HUDEP-2 (cell line): Measurements from ENCODE around the gene CSTF2T.

Experiments used
- DNase-seq, 76 experiments: peaks; one replicate each; lab custom pipeline; 2025; ENCODE audit not compliant: unreplicated experiment in 76 of 76; lab: John Stamatoyannopoulos, UW

Gene CSTF2T

GRCh38 chr10:51699475-51700227, at the start of gene CSTF2T:
Gene CSTF2T (minus strand): TSS chr10:51699595. CDS start chr10:51699549, 46 bp downstream.
- DNase-seq = peak; percentile 21 to 94 (median 80)

GRCh38 chr10:51748959-51749358, 49.6 kb upstream of the CSTF2T start:
- DNase-seq = no peak

GRCh38 chr10:51747216-51747615, 47.8 kb upstream of the CSTF2T start:
- no peak for DNase-seq

GRCh38 chr10:51745397-51745796, 46.0 kb upstream of the CSTF2T start:
- no peak for DNase-seq

GRCh38 chr10:51744235-51745000, 45.0 kb upstream of the CSTF2T start:
- no peak for DNase-seq

- DNase-seq = no peak
Observed at GRCh38 chr10:51743146-51743545, 43.8 kb upstream of the CSTF2T start.

GRCh38 chr10:51733057-51733456, 33.7 kb upstream of the CSTF2T start:
- DNase-seq = no peak

- DNase-seq = no peak
Observed at GRCh38 chr10:51729822-51730555, 30.6 kb upstream of the CSTF2T start.

GRCh38 chr10:51724038-51724437, 24.6 kb upstream of the CSTF2T start:
- no peak for DNase-seq

- no peak for DNase-seq
Observed at GRCh38 chr10:51718804-51719291, 19.5 kb upstream of the CSTF2T start.

GRCh38 chr10:51716981-51717380, 17.6 kb upstream of the CSTF2T start:
- DNase-seq = no peak

- DNase-seq = no peak
Observed at GRCh38 chr10:51711519-51711891, 12.1 kb upstream of the CSTF2T start.

- DNase-seq = no peak
Observed at GRCh38 chr10:51709324-51709972, 10.1 kb upstream of the CSTF2T start.

GRCh38 chr10:51708609-51709008, 9.2 kb upstream of the CSTF2T start:
- no peak for DNase-seq

GRCh38 chr10:51707821-51708424, 8.5 kb upstream of the CSTF2T start:
- no peak for DNase-seq

- no peak for DNase-seq
Observed at GRCh38 chr10:51707392-51707791, 8.0 kb upstream of the CSTF2T start.

- no peak for DNase-seq
Observed at GRCh38 chr10:51706225-51706624, 6.8 kb upstream of the CSTF2T start.

- DNase-seq = no peak
Observed at GRCh38 chr10:51705774-51706173, 6.4 kb upstream of the CSTF2T start.

GRCh38 chr10:51700228-51700817, 928 bp upstream of the CSTF2T start:
- peak in 4 of 76 experiments; percentile 5 to 11 (median 8) for DNase-seq

GRCh38 chr10:51699145-51699474, 285 bp downstream of the CSTF2T start:
- DNase-seq = peak in 2 of 76 experiments; percentile 39 to 41
